ENCODE results near the gene SLC16A8.

GRCh38 chr22:38075105-38075825 is 8.7 kb downstream of the SLC16A8 start:
- TF ChIP-seq, protein P1, sequence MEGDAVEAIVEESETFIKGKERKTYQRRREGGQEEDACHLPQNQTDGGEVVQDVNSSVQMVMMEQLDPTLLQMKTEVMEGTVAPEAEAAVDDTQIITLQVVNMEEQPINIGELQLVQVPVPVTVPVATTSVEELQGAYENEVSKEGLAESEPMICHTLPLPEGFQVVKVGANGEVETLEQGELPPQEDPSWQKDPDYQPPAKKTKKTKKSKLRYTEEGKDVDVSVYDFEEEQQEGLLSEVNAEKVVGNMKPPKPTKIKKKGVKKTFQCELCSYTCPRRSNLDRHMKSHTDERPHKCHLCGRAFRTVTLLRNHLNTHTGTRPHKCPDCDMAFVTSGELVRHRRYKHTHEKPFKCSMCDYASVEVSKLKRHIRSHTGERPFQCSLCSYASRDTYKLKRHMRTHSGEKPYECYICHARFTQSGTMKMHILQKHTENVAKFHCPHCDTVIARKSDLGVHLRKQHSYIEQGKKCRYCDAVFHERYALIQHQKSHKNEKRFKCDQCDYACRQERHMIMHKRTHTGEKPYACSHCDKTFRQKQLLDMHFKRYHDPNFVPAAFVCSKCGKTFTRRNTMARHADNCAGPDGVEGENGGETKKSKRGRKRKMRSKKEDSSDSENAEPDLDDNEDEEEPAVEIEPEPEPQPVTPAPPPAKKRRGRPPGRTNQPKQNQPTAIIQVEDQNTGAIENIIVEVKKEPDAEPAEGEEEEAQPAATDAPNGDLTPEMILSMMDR (IDR thresholded peaks at IDR 0.05; ENCODE audit: low read length) = no peak
- TF ChIP-seq EZH2 (IDR thresholded peaks at IDR 0.05; ENCODE audit: borderline replicate concordance, low read length) = no peak

All from OCI-LY1 (cell line).